GM18505 (cell line): ENCODE data around the gene ABLIM2.

Experiments
- ATAC-seq: cut with Tn5 transposase; IDR thresholded peaks from one replicate; pipeline ENCODE4 v1.9.1; 2021; ENCODE audit not compliant: unreplicated experiment
- POLR2A ChIP-seq: IDR thresholded peaks from 4 replicates; pipeline ENCODE4 v1.6.1; 2011; ENCODE audit warnings: borderline replicate concordance; ENCODE audit not compliant: insufficient read depth, insufficient read length; ENCODE audit errors: extremely low read depth

ABLIM2 gene

DNA sequence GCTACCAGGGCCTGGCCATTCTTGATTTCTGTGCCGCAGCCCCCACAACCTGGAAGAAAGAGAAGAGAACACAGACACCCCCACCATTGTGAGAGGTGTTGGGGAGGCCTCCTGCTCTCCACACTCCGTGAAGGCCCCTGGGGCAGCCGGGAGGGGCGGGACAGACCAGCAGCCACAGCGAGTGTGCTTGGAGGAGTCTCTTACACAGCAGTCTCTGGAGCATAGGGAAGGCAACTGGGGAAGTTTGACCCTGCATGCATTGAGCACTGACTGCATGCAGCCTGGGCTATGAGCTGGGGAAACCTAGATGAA, 77.9 kb downstream of the ABLIM2 start:
- no peak for ATAC-seq
- TF ChIP-seq POLR2A: no peak

DNA sequence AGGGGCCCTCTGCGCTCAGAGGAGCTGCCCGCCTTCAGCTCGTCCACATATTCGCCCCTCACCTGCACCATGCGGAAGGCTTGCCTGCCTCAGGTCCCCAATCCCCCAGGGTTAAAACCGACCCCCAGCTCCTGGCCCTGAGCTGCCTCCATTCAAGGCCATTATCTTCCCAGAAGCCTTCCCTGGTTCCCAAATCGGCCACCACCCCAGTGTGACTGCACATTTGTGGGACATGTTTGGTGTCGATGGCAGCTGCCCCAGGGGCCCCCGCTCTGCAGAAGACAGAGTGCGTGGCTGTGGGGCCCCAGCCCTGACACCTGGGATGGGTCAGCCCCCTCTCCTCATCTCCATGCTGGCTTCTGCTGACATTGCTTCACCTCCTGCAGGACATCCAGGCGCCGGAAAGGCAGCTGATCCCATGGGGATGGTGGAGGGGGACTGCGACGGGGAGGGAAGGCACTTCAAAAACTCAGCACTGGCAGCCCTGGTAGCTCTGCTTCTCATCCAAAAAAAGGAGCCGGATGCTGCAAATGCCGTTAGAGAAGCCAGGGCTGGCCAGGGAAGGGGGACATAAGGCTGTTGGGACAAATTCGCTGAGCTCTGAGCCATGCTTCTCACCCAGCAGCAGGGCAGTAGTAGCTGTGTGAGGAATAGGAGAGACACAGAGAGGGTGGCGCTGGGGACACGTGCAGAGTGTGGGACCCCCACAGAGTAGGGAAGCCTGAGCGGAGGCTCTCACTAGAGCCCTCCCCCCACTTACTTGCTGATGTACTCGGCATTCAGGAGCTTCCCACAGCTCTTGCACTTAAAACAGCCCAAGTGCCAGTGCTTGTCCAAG, 78.5 kb downstream of the ABLIM2 start:
- no peak for ATAC-seq
- TF ChIP-seq POLR2A: no peak

DNA sequence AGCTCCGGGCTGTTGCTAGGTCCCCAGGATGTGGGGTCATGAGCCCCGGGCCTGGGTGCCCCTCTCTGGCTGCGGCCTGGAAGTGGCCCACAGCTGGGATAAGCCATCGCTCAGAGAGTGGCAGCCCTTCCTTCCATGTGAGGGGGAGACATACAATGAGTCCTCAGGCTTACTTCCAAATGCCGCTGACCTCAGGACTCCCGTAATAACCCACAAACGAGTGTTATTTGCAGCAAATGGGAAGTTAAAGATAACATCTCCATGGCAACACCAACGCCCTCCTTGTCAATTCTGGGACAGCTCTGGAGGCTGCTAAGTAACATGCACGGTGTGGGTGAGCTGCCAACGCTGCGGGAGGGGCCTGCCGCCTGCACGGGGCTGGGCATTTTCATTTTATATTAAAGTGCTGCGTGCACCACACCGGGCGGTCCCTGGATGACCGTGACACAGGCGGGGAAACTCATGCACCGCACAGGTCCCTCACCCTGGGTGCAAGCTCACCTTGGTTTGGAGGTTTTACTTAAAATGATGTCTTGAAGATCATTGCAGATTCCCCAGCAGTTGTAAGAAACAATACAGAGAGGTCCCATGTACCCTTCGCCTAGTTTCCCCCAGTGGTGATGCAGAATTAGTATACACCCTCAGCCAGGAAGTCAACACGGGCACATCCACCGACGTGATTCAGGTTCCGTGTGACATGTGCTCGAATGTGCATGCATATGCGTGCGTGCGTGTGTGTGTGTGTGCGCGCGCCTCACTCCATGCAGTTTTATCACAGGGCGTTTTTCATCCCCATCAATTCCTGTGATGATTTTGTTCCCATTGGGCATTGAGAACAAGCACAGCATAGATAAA, 79.4 kb downstream of the ABLIM2 start:
- ATAC-seq: no peak
- no peak for TF ChIP-seq POLR2A

DNA sequence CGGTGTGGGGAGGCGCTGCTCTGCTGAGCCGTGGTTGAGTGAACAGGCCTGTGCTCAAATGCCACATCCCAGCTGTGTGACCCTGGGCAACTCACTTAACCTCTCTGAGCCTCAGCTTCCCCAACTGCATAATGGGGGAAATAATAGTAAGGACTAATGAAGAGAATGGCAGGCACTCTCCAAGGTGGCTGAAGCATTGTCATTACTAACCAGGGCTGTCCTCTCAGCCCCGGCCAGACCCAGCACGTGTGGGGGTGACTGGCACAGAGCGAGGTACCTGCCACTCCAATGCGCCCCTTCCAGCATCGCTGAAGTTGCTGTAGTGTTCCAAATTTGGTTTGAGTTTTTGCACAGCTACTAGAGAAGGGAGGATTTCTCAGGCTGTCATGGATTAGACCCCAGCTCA, 80.0 kb downstream of the ABLIM2 start:
- no peak for TF ChIP-seq POLR2A
- ATAC-seq: no peak

DNA sequence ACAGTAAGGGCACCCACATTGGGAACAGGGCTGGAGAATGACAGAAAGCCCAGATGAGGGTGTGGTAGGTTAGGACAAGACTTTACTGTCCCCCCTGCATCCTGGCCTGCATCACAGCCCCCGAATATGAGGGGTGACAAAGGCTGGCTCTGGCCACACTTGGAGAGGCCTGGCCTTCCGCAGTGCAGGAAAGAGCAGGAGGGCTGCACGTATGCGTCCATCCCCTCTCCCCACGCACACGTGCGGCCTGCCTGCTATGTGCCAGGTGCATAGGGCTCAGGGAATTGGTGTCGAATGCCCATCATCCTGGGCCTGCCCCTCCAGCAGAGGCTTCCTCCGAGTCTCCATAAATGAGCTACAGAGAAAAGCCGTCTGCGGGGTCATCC, 80.5 kb downstream of the ABLIM2 start:
- no peak for TF ChIP-seq POLR2A
- no peak for ATAC-seq

DNA sequence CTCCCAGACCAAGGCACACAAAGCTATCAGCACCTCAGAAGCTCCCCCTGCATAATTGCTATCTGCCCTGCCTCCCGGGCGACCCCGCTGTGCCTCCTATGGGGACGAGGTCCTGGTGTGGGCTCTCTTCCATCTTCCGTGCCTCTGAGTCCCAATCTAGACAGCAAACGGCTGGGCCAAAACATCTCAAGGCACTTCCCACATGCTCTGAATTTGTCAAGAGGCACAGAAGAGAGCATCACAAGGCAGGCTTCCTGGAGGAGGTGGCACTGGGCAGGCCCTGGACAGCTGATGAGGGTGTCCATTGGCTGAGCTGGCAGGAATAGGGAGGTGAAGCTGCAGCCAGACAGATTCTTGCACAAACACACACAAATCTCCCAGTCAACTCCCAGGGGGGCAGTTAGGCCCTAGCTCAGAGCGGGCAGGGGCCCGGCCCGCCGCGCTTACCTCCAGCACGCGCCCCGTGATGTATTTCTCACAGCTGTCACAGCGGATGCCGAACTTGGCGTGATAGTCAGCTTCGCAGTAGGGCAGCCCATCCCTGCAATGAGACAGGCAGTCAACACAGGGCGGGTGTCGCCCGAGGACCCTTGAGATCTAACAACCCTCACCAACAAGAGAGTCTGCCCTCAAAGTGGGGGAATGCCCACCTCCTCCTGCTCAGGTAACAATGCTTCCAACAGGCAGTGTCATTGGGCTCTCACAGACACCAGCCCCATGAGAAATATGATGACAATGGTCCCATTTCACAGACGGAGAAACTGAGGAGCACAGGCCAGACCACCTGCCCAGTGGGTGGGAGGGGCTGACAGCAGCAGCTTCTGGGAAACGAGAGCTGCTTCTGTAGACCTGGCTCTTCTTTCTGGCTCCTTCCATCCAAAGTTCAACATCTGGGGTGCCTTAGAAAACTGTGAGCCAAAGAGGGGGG, 81.2 kb downstream of the ABLIM2 start:
- ATAC-seq: no peak
- TF ChIP-seq POLR2A: no peak

DNA sequence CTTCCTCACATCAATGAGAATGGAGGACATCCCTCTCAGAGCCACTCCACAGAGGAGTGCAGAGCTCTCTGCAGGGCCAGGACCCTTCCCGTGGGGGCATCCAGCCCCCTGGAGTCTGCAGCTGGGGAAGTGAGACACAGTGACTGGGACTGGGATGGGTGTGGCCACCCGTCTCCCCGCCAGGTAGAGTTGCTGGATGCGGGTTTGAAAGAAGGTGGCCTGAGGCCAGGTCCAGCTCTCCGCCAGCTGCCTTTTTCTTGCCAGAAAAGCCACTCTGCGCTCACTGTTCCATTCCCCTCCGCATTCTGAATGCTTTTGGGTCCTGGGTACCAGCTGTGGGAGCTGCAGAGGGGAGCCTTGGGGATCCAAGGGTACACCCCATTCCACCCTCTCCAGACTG, 82.6 kb downstream of the ABLIM2 start:
- ATAC-seq: no peak
- TF ChIP-seq POLR2A: no peak

DNA sequence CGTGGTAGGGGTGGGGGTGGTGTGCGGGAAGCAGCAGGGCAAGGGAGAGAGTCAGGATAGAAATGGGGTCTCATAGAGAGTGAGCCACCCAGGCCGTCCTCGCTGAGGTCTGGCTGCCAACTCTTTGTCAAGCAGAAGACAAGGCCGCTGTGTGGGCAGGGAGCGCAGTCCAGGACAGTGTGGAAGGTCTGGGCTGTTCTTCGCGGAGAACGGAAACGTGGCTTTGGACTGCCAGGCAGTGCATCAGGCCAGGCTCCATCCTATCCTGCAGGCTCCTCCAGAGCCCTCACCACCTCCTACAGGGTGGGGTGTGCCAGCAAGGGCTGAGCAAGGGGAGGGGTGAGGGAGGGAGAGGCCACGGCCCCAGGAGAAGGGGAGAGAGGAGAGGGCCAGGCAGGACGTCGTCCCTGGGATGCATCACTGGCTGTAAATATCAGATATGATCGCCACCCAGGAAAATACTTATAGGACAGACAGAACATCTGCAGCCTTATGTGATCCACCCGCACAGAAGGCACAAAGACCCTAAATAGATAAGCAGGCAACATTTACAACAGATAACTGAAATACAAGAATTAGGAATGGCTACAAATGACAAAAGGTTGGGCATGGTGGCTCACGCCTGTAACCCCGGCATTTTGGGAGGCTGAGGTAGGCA, 85.3 kb downstream of the ABLIM2 start:
- ATAC-seq: no peak
- TF ChIP-seq POLR2A: no peak

DNA sequence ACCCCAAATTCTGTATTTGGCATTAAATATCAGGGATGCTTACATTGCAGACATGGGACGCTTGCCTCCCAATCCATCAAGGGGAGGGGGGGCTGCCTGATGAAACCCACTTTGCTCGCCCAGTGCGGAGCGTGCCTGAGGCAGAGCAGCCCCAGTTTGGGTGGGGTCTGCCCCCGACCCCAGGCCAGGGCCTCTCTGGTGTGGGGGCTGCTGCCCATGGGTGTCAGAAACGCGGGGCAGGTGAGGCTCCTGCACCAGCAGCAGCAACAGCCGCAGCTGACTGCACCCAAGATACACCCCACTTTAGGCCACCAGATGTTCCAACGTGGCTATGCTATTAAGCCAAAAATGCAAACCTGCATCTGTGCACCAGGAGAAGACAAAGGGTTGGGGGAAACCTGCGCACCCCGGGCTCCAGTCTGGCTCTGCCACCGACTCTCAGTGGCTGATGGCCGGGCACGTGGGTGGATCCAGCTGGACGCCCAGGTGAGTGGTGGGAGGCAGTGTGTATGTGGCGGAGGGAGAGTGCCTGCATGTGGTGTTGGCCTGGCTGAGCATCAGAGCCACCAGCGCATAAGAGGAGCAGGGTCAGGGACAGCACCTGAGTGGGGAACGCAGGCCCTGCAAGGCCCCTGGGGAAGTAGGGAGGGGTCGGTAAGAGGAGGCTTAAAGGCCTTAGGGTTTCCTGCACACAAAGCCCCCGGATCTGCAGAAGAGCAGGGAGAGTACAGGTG, 86.2 kb downstream of the ABLIM2 start:
- TF ChIP-seq POLR2A: no peak
- no peak for ATAC-seq

DNA sequence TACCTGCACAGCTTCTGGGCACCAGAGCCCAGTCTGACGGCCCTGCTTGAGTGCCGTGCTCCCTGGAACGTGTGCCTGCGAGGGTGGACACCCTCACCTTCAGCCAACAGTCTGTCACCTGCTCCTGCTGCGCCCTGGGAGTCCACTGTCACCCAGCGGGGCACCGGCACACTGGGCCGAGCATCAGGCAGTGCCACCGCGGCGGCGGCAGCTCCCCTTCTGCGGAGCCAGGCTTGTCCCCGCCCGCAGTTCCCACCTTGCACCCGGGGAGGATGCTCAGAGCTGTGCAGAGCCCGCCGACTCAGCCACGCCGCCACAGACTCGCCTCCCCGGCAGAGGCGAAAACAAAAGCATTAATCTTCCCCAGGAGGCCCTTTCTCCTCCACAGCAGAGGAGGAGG, 86.8 kb downstream of the ABLIM2 start:
- ATAC-seq: no peak
- TF ChIP-seq POLR2A: no peak

DNA sequence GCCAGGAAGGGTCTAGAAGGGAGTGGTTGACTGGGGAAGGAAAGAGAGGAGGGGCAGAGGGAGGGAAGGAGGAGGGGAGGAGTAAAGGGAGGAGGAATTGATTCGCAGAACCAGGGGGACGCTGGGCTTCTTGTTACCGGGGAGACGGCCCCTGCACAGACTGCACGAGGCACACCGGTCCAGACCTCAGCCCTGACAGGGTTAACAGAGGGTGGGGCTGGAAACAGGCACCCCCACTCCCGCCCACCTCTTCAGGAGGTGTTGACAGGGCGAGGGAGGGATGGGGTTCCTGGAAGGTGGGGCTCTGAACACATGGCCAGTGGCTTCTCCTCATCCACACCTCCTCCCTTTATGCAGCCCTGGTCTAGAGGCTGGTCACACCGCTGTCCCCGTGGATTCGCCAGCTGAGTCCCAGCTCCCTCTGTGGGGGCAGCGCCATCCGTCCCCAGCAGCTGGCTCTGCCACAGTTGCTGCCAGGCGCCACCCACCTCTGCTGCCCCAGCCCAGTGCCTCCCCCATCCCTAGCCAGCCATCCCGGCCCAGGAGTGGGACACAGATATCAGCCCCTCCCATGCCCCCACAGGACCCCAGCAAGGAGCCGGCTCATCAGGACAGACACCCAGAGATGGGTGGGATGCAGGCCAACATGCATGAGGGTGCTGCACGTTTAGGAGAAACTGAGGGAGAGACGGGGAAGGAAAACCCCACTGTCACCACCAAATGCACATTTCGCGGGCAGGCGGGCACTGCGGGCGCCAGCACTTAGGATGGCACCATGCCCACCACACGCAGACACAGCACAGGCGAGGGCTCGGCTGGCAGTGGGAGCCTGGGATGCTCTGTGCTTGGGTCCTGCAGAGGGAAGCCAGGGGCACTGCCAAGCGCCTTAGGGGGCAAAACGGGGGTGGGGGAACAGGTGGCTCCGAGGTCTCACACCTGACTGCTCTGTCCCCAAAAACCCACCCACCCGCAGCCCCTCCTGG, 87.6 kb downstream of the ABLIM2 start:
- TF ChIP-seq POLR2A: no peak
- no peak for ATAC-seq
